ENCODE measurements around the gene RIPK3. TPM values are rescaled to one million over a fixed set of nuclear protein-coding genes. Genes with fewer than 3 reads are reported as not detected.

RIPK3 gene
- total RNA-seq, 1 experiment from 2014 or later, result 11.0 TPM

GRCh38 chr14:24298892-24299254 lies 40.9 kb downstream of the RIPK3 start:
- Mint-ChIP-seq H3K27ac (ENCODE audit: unreplicated experiment) (peak overlapping the region; percentile 88), H3K4me3 (ENCODE audit: low read depth, unreplicated experiment) (peak overlapping the region; percentile 90), H3K4me1 (ENCODE audit: low read depth, unreplicated experiment) (peaks cover 32% of the 10 kb centered on the region), H3K36me3 (ENCODE audit: insufficient read depth, unreplicated experiment) (peaks cover 35% of the 10 kb centered on the region), H3K9me3 (ENCODE audit: low read depth, unreplicated experiment) (no peaks in the 10 kb centered on the region), H3K27me3 (ENCODE audit: unreplicated experiment) (no peaks in the 10 kb centered on the region)
- CTCF ChIA-PET, result interaction anchor here (0.6 to 4.2 kb wide), 6 partner anchors 9 to 152 kb away, joined by 3 to 108 read pairs (median 4); partner anchors contain the start of genes CIDEB, RABGGTA and TINF2
- no TSS peak for BruUV-seq (replicated peaks)
- intact Hi-C loops (cut with micrococcal nuclease; ENCODE audit: unreplicated experiment), result no loop called here
- peak; percentile 60 for DNase-seq
- TF ChIP-seq CTCF (IDR thresholded peaks at IDR 0.05; ENCODE audit: unreplicated experiment), result no peak

GRCh38 chr14:24297190-24297964 lies 42.4 kb downstream of the RIPK3 start:
- BruUV-seq (replicated peaks), result no TSS peak
- DNase-seq, result peak; percentile 36

GRCh38 chr14:24296341-24297157 lies 43.2 kb downstream of the RIPK3 start:
- BruUV-seq (replicated peaks), result no TSS peak
- intact Hi-C loops (cut with micrococcal nuclease; ENCODE audit: unreplicated experiment), result loop anchor here (1.0 to 2.0 kb wide), 2 partner anchors 18 to 53 kb away; no protein-coding TSS in a partner anchor
- CTCF ChIA-PET, result interaction anchor here (0.6 to 4.2 kb wide), 11 partner anchors 12 to 513 kb away, joined by 3 to 108 read pairs (median 9); partner anchors contain the start of genes CHMP4A, CIDEB, MDP1 and RABGGTA

More at GRCh38 chr14:24297190-24297964, 42.4 kb downstream of the RIPK3 start:
- no peaks in the 10 kb centered on the region for H3K9me3 Mint-ChIP-seq (ENCODE audit: low read depth, unreplicated experiment)
- peaks cover 33% of the 10 kb centered on the region for H3K36me3 Mint-ChIP-seq (ENCODE audit: insufficient read depth, unreplicated experiment)
- TF ChIP-seq CTCF (IDR thresholded peaks at IDR 0.05; ENCODE audit: unreplicated experiment), result peak; percentile 19
- H3K27me3 Mint-ChIP-seq (ENCODE audit: unreplicated experiment), result no peaks in the 10 kb centered on the region
- peaks cover 32% of the 10 kb centered on the region for H3K4me1 Mint-ChIP-seq (ENCODE audit: low read depth, unreplicated experiment)
- CTCF ChIA-PET, result interaction anchor here (0.6 to 4.2 kb wide), 12 partner anchors 11 to 514 kb away, joined by 3 to 108 read pairs (median 8); partner anchors contain the start of genes CHMP4A, CIDEB, MDP1 and RABGGTA
- H3K4me3 Mint-ChIP-seq (ENCODE audit: low read depth, unreplicated experiment), result no peak overlapping the region
- H3K27ac Mint-ChIP-seq (ENCODE audit: unreplicated experiment), result peak overlapping the region; percentile 24
- intact Hi-C loops (cut with micrococcal nuclease; ENCODE audit: unreplicated experiment), result loop anchor here (1.0 to 2.0 kb wide), 2 partner anchors 19 to 54 kb away; no protein-coding TSS in a partner anchor

More at GRCh38 chr14:24296341-24297157, 43.2 kb downstream of the RIPK3 start:
- H3K36me3 Mint-ChIP-seq (ENCODE audit: insufficient read depth, unreplicated experiment), result peaks cover 33% of the 10 kb centered on the region
- H3K27me3 Mint-ChIP-seq (ENCODE audit: unreplicated experiment), result no peaks in the 10 kb centered on the region
- H3K9me3 Mint-ChIP-seq (ENCODE audit: low read depth, unreplicated experiment), result no peaks in the 10 kb centered on the region
- H3K4me3 Mint-ChIP-seq (ENCODE audit: low read depth, unreplicated experiment), result no peak overlapping the region
- peak; percentile 52 for TF ChIP-seq CTCF (IDR thresholded peaks at IDR 0.05; ENCODE audit: unreplicated experiment)
- peak; percentile 70 for DNase-seq
- peak overlapping the region; percentile 15 for H3K27ac Mint-ChIP-seq (ENCODE audit: unreplicated experiment)
- peaks cover 32% of the 10 kb centered on the region for H3K4me1 Mint-ChIP-seq (ENCODE audit: low read depth, unreplicated experiment)
